ENCODE results near the gene TMC2. TPM values are rescaled to one million over a fixed set of nuclear protein-coding genes. Genes with fewer than 3 reads are reported as not detected.

The TMC2 gene
- total and polyA plus RNA-seq, 7 experiments from 2014 or later = 0.15 TPM; not detected in 6

DNA sequence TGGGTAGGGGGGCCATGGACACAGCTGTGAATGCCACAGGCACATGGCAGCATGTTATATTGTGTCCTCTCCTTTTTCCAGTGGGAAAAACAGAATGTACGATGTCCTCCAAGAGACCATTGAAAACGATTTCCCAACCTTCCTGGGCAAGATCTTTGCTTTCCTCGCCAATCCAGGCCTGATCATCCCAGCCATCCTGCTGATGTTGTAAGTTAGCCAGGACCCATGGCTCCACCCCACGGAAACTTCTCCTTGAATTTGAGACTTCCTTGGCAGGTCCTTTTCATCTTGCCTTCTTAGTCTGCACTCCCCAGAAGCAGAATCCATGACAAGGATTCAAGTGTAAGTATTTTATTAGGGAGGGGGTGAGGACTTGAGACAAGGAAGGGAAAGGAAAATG is 87.8 kb downstream of the TMC2 start:
- H3K27ac ChIP-seq (ENCODE audit: low read depth, low read length) = no peak overlapping the region
- H3K36me3 Mint-ChIP-seq = peaks cover 0 to 12% (median 6%) of the 10 kb centered on the region in 5 donors
- peaks cover 4 to 34% (median 8%) of the 10 kb centered on the region in 11 donors for H3K9me3 Mint-ChIP-seq
- peaks cover 16 to 32% (median 29%) of the 10 kb centered on the region in 5 donors for H3K27me3 Mint-ChIP-seq
- H3K27ac Mint-ChIP-seq = no peak overlapping the region
- no peak overlapping the region for H3K4me3 ChIP-seq (ENCODE audit: low read length)
- ChIA-PET CTCF (no interaction called here), POLR2A (no interaction called here)
- H3K9me3 ChIP-seq (ENCODE audit: control insufficient read depth in 2 of 3, low read length in 3 of 3) = peaks cover 0 to 7% (median 0%) of the 10 kb centered on the region in 3 experiments
- H3K36me3 ChIP-seq (ENCODE audit: control insufficient read depth in 2 of 3, insufficient read depth in 3 of 3, low read length in 3 of 3) = no peaks in the 10 kb centered on the region
- intact Hi-C loops (cut with micrococcal nuclease) = no loop called here
- H3K4me3 Mint-ChIP-seq = no peak overlapping the region
- no peaks in the 10 kb centered on the region for H3K4me1 ChIP-seq (ENCODE audit: control insufficient read depth in 2 of 2, insufficient read depth in 2 of 2, low read length in 2 of 2)
- no peaks in the 10 kb centered on the region for H3K4me1 Mint-ChIP-seq
- DNase-seq = no peak
- no peak for ATAC-seq
- no peaks in the 10 kb centered on the region for H3K27me3 ChIP-seq (ENCODE audit: control insufficient read depth in 2 of 2, insufficient read depth in 2 of 2, low read length in 2 of 2)

DNA sequence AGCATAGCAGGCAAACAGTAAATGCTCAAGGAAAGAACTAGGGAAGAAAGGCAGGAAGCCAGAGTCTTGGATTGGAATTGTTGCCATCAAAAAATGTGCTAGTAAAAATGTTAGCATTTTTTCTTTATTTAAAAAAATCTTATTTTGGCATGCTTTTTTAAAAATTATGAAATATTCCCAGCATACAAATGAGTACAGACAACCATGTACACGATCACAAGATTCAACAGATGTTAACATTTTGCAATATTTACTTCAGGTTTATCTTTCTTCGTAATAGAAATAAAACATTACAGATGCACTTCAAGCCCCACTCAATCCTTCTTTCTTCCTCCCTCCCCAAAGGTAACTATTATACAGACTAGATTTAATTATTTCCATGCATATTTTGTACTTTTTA is 88.7 kb downstream of the TMC2 start:
- H3K27me3 ChIP-seq (ENCODE audit: control insufficient read depth in 2 of 2, insufficient read depth in 2 of 2, low read length in 2 of 2) = peaks cover 0 to 2% of the 10 kb centered on the region in 2 donors
- Mint-ChIP-seq H3K27ac (no peak overlapping the region), H3K4me3 (no peak overlapping the region), H3K27me3 (peaks cover 13 to 27% (median 23%) of the 10 kb centered on the region in 5 donors), H3K36me3 (peaks cover 0 to 6% (median 5%) of the 10 kb centered on the region in 5 donors), H3K4me1 (no peaks in the 10 kb centered on the region), H3K9me3 (peaks cover 3 to 32% (median 9%) of the 10 kb centered on the region in 11 donors)
- intact Hi-C loops (cut with micrococcal nuclease) = no loop called here
- ChIA-PET CTCF (no interaction called here), POLR2A (no interaction called here)
- H3K9me3 ChIP-seq (ENCODE audit: control insufficient read depth in 2 of 3, low read length in 3 of 3) = peaks cover 0 to 8% (median 0%) of the 10 kb centered on the region in 3 experiments
- H3K36me3 ChIP-seq (ENCODE audit: control insufficient read depth in 2 of 3, insufficient read depth in 3 of 3, low read length in 3 of 3) = no peaks in the 10 kb centered on the region
- H3K4me1 ChIP-seq (ENCODE audit: control insufficient read depth in 2 of 2, insufficient read depth in 2 of 2, low read length in 2 of 2) = no peaks in the 10 kb centered on the region
- no peak for ATAC-seq
- no peak overlapping the region for H3K4me3 ChIP-seq (ENCODE audit: low read length)
- H3K27ac ChIP-seq (ENCODE audit: low read depth, low read length) = no peak overlapping the region
- no peak for DNase-seq

DNA sequence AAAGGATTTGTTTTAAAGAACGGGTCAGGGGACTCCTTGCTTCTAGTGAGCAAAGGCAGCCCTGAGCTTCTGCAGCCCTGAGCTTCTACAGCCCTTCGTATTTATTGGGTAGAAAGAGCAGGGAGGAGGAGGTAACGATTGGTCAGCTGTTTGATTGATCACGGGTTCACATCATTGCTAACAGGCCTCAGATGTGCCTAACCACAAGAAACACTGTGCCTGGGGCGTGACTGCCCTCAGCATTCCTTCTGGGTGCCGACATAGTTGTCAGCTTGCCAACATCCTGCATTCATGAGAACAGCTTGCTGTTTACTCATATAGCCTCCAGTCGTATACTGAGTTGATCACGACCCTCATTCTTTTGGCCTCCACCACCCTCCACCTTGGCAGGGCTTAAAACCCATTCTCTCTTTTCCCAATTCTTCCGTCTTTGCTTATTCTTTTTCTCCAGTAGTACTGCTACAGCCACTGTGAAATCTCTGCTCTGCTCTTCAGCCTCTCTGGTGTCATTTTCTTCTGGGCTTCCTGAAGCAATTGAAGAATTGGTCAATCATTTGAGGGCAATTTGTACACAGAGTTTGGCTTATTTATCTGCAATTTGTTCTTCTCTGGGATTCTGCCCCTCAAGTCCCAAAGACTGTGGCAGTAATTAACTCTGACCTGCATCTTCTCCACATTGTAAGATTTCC is 90.6 kb downstream of the TMC2 start:
- no peak overlapping the region for H3K4me3 Mint-ChIP-seq
- no peaks in the 10 kb centered on the region for H3K4me1 Mint-ChIP-seq
- intact Hi-C loops (cut with micrococcal nuclease) = no loop called here
- CTCF ChIA-PET = no interaction called here
- H3K36me3 Mint-ChIP-seq = peaks cover 0 to 12% (median 6%) of the 10 kb centered on the region in 5 donors
- Histone ChIP-seq H3K36me3 (ENCODE audit: control insufficient read depth in 2 of 3, insufficient read depth in 3 of 3, low read length in 3 of 3) (no peaks in the 10 kb centered on the region), H3K9me3 (ENCODE audit: control insufficient read depth in 2 of 3, low read length in 3 of 3) (peaks cover 0 to 16% (median 0%) of the 10 kb centered on the region in 3 experiments), H3K4me1 (ENCODE audit: control insufficient read depth in 2 of 2, insufficient read depth in 2 of 2, low read length in 2 of 2) (no peaks in the 10 kb centered on the region), H3K27ac (ENCODE audit: low read depth, low read length) (no peak overlapping the region), H3K4me3 (ENCODE audit: low read length) (no peak overlapping the region), H3K27me3 (ENCODE audit: control insufficient read depth in 2 of 2, insufficient read depth in 2 of 2, low read length in 2 of 2) (peaks cover 0 to 2% of the 10 kb centered on the region in 2 donors)
- POLR2A ChIA-PET = no interaction called here
- no peak for DNase-seq
- peaks cover 26 to 35% (median 28%) of the 10 kb centered on the region in 5 donors for H3K27me3 Mint-ChIP-seq
- no peak for ATAC-seq
- peaks cover 3 to 45% (median 22%) of the 10 kb centered on the region in 11 donors for H3K9me3 Mint-ChIP-seq
- no peak overlapping the region for H3K27ac Mint-ChIP-seq

DNA sequence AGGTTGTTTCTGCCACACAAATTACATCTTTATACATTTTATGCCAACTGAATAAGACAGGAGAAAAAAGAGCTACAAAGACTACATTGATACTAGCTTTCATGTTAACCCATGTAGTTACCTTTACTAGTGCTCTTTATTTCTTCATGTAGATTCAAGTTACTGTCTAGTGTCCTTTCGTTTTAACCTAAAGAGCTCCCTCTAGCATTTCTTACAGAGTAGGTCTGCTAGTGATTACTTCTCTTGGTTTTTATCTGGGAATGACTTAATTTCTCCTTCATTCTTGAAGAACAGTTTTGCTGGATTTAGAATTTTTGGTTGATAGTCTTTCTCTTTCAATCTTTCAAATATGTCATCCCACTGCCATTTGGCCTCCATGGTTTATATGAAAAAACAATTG is 94.9 kb downstream of the TMC2 start:
- H3K4me1 ChIP-seq (ENCODE audit: control insufficient read depth in 2 of 2, insufficient read depth in 2 of 2, low read length in 2 of 2) = no peaks in the 10 kb centered on the region
- ATAC-seq (no peak), DNase-seq (no peak)
- Mint-ChIP-seq H3K4me1 (peaks cover 0 to 3% (median 0%) of the 10 kb centered on the region in 7 donors), H3K27ac (no peak overlapping the region), H3K36me3 (peaks cover 0 to 12% (median 5%) of the 10 kb centered on the region in 5 donors), H3K4me3 (no peak overlapping the region), H3K27me3 (peaks cover 19 to 49% (median 36%) of the 10 kb centered on the region in 5 donors), H3K9me3 (peaks cover 2 to 40% (median 17%) of the 10 kb centered on the region in 11 donors)
- H3K36me3 ChIP-seq (ENCODE audit: control insufficient read depth in 2 of 3, insufficient read depth in 3 of 3, low read length in 3 of 3) = no peaks in the 10 kb centered on the region
- H3K27ac ChIP-seq (ENCODE audit: low read depth, low read length) = no peak overlapping the region
- ChIA-PET POLR2A (interaction anchor here (0.6 kb wide), 1 partner anchor 40 kb away, joined by 4 read pairs; no protein-coding TSS in a partner anchor), CTCF (no interaction called here)
- H3K4me3 ChIP-seq (ENCODE audit: low read length) = no peak overlapping the region
- peaks cover 0 to 14% (median 0%) of the 10 kb centered on the region in 3 experiments for H3K9me3 ChIP-seq (ENCODE audit: control insufficient read depth in 2 of 3, low read length in 3 of 3)
- H3K27me3 ChIP-seq (ENCODE audit: control insufficient read depth in 2 of 2, insufficient read depth in 2 of 2, low read length in 2 of 2) = peaks cover 0 to 2% of the 10 kb centered on the region in 2 donors
- intact Hi-C loops (cut with micrococcal nuclease) = no loop called here

DNA sequence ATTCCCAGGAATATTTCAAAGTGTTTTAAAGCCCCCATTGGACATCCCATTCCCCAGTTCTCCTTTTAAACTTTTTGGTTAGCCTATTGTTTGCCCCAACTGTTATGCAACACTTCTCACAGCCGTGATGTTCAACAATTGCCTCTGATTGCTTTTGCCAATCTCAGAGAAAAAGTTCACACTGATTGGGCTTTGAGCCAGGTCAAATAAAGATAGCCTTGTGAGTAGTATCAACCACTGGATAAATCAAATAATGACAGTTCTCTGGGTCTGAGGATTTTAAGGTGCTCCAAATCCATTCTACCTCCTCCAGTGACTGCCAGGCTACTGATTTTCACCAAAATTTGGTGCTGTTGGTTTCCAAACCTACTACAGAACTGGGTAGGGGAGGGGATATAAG is 97.0 kb downstream of the TMC2 start:
- no peak overlapping the region for H3K27ac ChIP-seq (ENCODE audit: low read depth, low read length)
- DNase-seq (no peak), ATAC-seq (no peak)
- no peak overlapping the region for H3K4me3 ChIP-seq (ENCODE audit: low read length)
- Mint-ChIP-seq H3K27me3 (peaks cover 10 to 46% (median 33%) of the 10 kb centered on the region in 5 donors), H3K9me3 (peaks cover 0 to 27% (median 15%) of the 10 kb centered on the region in 11 donors), H3K4me1 (peaks cover 0 to 11% (median 5%) of the 10 kb centered on the region in 7 donors), H3K36me3 (peaks cover 0 to 12% (median 0%) of the 10 kb centered on the region in 5 donors), H3K27ac (no peak overlapping the region), H3K4me3 (no peak overlapping the region)
- peaks cover 0 to 9% of the 10 kb centered on the region in 2 donors for H3K4me1 ChIP-seq (ENCODE audit: control insufficient read depth in 2 of 2, insufficient read depth in 2 of 2, low read length in 2 of 2)
- peaks cover 0 to 8% (median 0%) of the 10 kb centered on the region in 3 experiments for H3K9me3 ChIP-seq (ENCODE audit: control insufficient read depth in 2 of 3, low read length in 3 of 3)
- ChIA-PET CTCF (no interaction called here), POLR2A (no interaction called here)
- intact Hi-C loops (cut with micrococcal nuclease) = no loop called here
- no peaks in the 10 kb centered on the region for H3K36me3 ChIP-seq (ENCODE audit: control insufficient read depth in 2 of 3, insufficient read depth in 3 of 3, low read length in 3 of 3)
- H3K27me3 ChIP-seq (ENCODE audit: control insufficient read depth in 2 of 2, insufficient read depth in 2 of 2, low read length in 2 of 2) = peaks cover 0 to 2% of the 10 kb centered on the region in 2 donors

DNA sequence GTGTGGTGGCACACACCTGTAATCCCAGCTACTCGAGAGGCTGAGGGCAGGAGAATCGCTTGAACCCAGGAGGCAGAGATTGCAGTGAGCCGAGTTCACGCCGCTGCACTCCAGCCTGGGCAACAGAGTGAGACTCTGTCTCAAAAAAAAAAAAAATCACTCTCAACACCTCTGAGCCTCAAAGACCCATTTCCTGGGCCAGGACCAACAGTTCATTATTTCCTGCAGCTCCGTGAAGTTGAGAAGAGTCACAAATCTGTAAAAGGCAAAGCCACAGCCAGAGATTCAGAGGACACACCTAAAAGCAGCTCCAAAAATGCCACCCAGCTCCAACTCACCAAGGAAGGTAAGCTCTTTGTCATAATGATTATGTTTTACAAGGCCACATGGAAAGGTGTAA is 100.9 kb downstream of the TMC2 start:
- Histone ChIP-seq H3K9me3 (ENCODE audit: control insufficient read depth in 2 of 3, low read length in 3 of 3) (no peaks in the 10 kb centered on the region), H3K4me3 (ENCODE audit: low read length) (no peak overlapping the region), H3K4me1 (ENCODE audit: control insufficient read depth in 2 of 2, insufficient read depth in 2 of 2, low read length in 2 of 2) (peaks cover 0 to 9% of the 10 kb centered on the region in 2 donors), H3K36me3 (ENCODE audit: control insufficient read depth in 2 of 3, insufficient read depth in 3 of 3, low read length in 3 of 3) (no peaks in the 10 kb centered on the region), H3K27me3 (ENCODE audit: control insufficient read depth in 2 of 2, insufficient read depth in 2 of 2, low read length in 2 of 2) (no peaks in the 10 kb centered on the region), H3K27ac (ENCODE audit: low read depth, low read length) (no peak overlapping the region)
- ChIA-PET POLR2A (interaction anchor here (1.8 kb wide), 1 partner anchor 15 kb away, joined by 12 read pairs; the partner anchor contains the start of gene NOP56), CTCF (interaction anchor here (1.7 kb wide), 1 partner anchor 10 kb away, joined by 9 read pairs; no protein-coding TSS in a partner anchor)
- DNase-seq (no peak), ATAC-seq (peak; percentile 51)
- peaks cover 0 to 2% (median 0%) of the 10 kb centered on the region in 11 donors for H3K9me3 Mint-ChIP-seq
- intact Hi-C loops (cut with micrococcal nuclease) = no loop called here
- H3K36me3 Mint-ChIP-seq = peaks cover 0 to 17% (median 0%) of the 10 kb centered on the region in 5 donors
- peaks cover 0 to 27% (median 12%) of the 10 kb centered on the region in 5 donors for H3K27me3 Mint-ChIP-seq
- peak overlapping the region in 1 of 9 donors; percentile 36 for H3K27ac Mint-ChIP-seq
- H3K4me3 Mint-ChIP-seq = no peak overlapping the region
- H3K4me1 Mint-ChIP-seq = peaks cover 0 to 11% (median 6%) of the 10 kb centered on the region in 7 donors

Measured in naive thymus-derived CD4-positive, alpha-beta T cell (primary cell).